ENCODE data around the gene ZSCAN16. TPM values are rescaled to one million over a fixed set of nuclear protein-coding genes. Genes with fewer than 3 reads are reported as not detected.

Gene ZSCAN16
- total RNA-seq, 8 experiments from 2014 or later, result 1.6 to 19.7 (median 9.0) TPM

GRCh38 chr6:28159029-28159607, 34.7 kb downstream of the ZSCAN16 start:
- H3K27ac ChIP-seq, result no peak overlapping the region
- H3K4me1 ChIP-seq (replicated peaks in 1 of 2), result no peaks in the 10 kb centered on the region
- in situ Hi-C loops (cut with MboI; ENCODE audit: low pct_unique_long_range_greater_than_20kb in 2 of 9, low sequenced_read_pairs in 9 of 9, unreplicated experiment in 9 of 9), result no loop called here
- H3K4me3 ChIP-seq, result no peak overlapping the region
- no peak for ATAC-seq (replicated peaks in 6 of 8)
- WGBS, 10 experiments, result 89 to 100% (median 98%) methylated on average over 1 to 4 of the region's 4 CpGs

- 20 to 100% (median 100%) methylated on average over 1 to 2 of the region's 2 CpGs; no CpG with 5 or more reads in 3 of the 10 experiments for WGBS, 10 experiments
- H3K27ac ChIP-seq, result no peak overlapping the region
- H3K4me3 ChIP-seq, result no peak overlapping the region
- in situ Hi-C loops (cut with MboI; ENCODE audit: low pct_unique_long_range_greater_than_20kb in 2 of 9, low sequenced_read_pairs in 9 of 9, unreplicated experiment in 9 of 9), result no loop called here
- no peak for ATAC-seq (replicated peaks in 6 of 8)
- H3K4me1 ChIP-seq (replicated peaks in 1 of 2), result no peaks in the 10 kb centered on the region
Measured at GRCh38 chr6:28160233-28160632, 35.8 kb downstream of the ZSCAN16 start.

DNA sequence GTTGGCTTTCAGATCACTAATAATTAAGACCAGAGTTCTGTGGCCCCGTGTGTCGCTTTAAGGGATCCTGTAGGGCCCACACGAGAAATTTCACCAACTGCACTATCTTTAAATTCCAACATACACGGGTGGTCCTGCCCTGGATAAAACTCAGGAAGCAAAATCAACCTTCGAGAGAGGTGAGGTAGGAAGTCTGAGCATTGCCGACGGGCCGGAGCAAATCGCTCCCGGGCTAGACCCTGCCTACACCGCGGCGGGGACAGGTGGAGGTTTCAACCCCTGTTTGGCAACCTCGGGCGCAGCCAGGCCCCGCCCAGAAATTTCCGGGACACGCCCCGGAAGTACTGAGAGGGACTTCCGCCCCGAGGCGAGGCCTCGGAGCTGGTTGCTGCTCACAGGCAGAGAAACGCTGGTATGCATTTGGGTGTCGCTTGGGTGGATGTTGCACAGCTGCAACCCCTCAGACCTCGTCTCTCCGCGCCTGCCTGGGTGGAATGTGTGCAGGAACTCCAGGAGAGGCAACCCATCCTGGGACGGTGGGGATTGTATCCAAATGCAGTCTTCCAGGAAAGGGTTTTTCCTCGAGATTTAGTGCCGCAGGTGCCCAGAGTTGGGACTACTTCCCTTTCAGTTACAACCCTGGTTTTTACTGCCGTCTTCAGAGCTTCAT, 37.1 kb downstream of the ZSCAN16 start:
- Histone ChIP-seq H3K4me3 (peak overlapping the region in 2 of 5 donors; percentile 8 to 24), H3K4me1 (replicated peaks in 1 of 2) (no peaks in the 10 kb centered on the region), H3K27ac (no peak overlapping the region)
- ATAC-seq (replicated peaks in 6 of 8), result peak; percentile 20 to 97 (median 74)
- in situ Hi-C loops (cut with MboI; ENCODE audit: low pct_unique_long_range_greater_than_20kb in 2 of 9, low sequenced_read_pairs in 9 of 9, unreplicated experiment in 9 of 9), result no loop called here
- 0 to 93% (median 80%) methylated on average over 2 to 7 of the region's 32 CpGs; no CpG with 5 or more reads in 3 of the 10 experiments for WGBS, 10 experiments

GRCh38 chr6:28165563-28165962, 41.2 kb downstream of the ZSCAN16 start:
- 38 to 100% (median 79%) methylated on average over 1 of the region's 1 CpG; no CpG with 5 or more reads in 3 of the 10 experiments for WGBS, 10 experiments
- H3K27ac ChIP-seq, result no peak overlapping the region
- in situ Hi-C loops (cut with MboI; ENCODE audit: low pct_unique_long_range_greater_than_20kb in 2 of 9, low sequenced_read_pairs in 9 of 9, unreplicated experiment in 9 of 9), result no loop called here
- H3K4me1 ChIP-seq (replicated peaks in 1 of 2), result no peaks in the 10 kb centered on the region
- ATAC-seq (replicated peaks in 6 of 8), result peak in 2 of 8 experiments; percentile 55 to 69
- no peak overlapping the region for H3K4me3 ChIP-seq

DNA sequence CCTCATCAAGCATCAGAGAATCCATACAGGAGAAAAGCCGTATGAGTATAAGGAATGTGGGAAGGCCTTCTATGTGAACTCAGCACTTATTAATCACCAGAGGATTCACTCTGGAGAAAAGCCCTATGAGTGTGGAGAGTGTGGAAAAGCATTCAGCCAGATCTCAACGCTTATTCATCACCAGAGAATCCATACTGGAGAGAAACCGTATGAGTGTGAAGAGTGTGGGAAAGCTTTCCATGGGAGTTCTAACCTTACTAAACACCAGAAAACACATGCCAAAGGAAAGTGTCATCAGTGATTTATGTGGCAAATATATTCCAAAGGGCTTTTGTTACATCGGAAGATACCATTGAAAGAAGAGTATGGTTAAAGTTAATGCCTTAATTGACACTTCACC, 42.7 kb downstream of the ZSCAN16 start:
- 6 to 76% (median 66%) methylated on average over 2 to 4 of the region's 4 CpGs; no CpG with 5 or more reads in 3 of the 10 experiments for WGBS, 10 experiments
- in situ Hi-C loops (cut with MboI; ENCODE audit: low pct_unique_long_range_greater_than_20kb in 2 of 9, low sequenced_read_pairs in 9 of 9, unreplicated experiment in 9 of 9), result no loop called here

GRCh38 chr6:28167926-28168325, 43.5 kb downstream of the ZSCAN16 start:
- no peak overlapping the region for H3K4me3 ChIP-seq
- no peak overlapping the region for H3K27ac ChIP-seq
- 0 to 83% (median 50%) methylated on average over 1 of the region's 1 CpG; no CpG with 5 or more reads in 4 of the 10 experiments for WGBS, 10 experiments
- no peaks in the 10 kb centered on the region for H3K4me1 ChIP-seq (replicated peaks in 1 of 2)
- ATAC-seq (replicated peaks in 6 of 8), result no peak
- in situ Hi-C loops (cut with MboI; ENCODE audit: low pct_unique_long_range_greater_than_20kb in 2 of 9, low sequenced_read_pairs in 9 of 9, unreplicated experiment in 9 of 9), result no loop called here

More for the DNA sequence above, 42.7 kb downstream of the ZSCAN16 start:
- H3K4me1 ChIP-seq (replicated peaks in 1 of 2), result no peaks in the 10 kb centered on the region
- H3K4me3 ChIP-seq, result no peak overlapping the region
- no peak overlapping the region for H3K27ac ChIP-seq
- no peak for ATAC-seq (replicated peaks in 6 of 8)

GRCh38 chr6:28171271-28171670, 46.9 kb downstream of the ZSCAN16 start:
- 21 to 100% (median 78%) methylated on average over 1 to 2 of the region's 2 CpGs; no CpG with 5 or more reads in 2 of the 10 experiments for WGBS, 10 experiments
- in situ Hi-C loops (cut with MboI; ENCODE audit: low pct_unique_long_range_greater_than_20kb in 2 of 9, low sequenced_read_pairs in 9 of 9, unreplicated experiment in 9 of 9), result no loop called here
- H3K4me3 ChIP-seq, result no peak overlapping the region
- no peak overlapping the region for H3K27ac ChIP-seq
- no peaks in the 10 kb centered on the region for H3K4me1 ChIP-seq (replicated peaks in 1 of 2)
- no peak for ATAC-seq (replicated peaks in 6 of 8)

DNA sequence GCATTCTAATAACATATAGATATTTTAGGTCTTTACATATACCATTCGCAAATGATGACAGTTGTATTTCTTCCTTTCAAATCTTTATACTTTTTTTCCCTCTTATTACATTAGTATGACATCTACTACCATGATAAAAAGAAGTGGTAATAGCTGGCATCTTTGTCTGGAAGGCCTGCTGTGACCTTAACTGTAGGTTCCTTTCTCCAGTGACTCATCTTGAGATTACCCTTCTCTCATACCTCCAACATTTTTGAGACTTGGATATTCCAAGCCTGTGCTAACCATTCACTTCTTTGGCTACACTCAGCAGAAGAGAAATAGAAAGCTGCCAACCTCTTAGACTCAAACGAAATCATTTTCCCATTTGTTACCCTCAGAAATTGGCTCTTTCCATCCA, 47.6 kb downstream of the ZSCAN16 start:
- Histone ChIP-seq H3K27ac (no peak overlapping the region), H3K4me3 (no peak overlapping the region), H3K4me1 (replicated peaks in 1 of 2) (no peaks in the 10 kb centered on the region)
- ATAC-seq (replicated peaks in 6 of 8), result no peak
- 56 to 100% (median 89%) methylated on average over 1 to 2 of the region's 2 CpGs for WGBS, 10 experiments
- in situ Hi-C loops (cut with MboI; ENCODE audit: low pct_unique_long_range_greater_than_20kb in 2 of 9, low sequenced_read_pairs in 9 of 9, unreplicated experiment in 9 of 9), result no loop called here

GRCh38 chr6:28176373-28176772, 52.0 kb downstream of the ZSCAN16 start:
- 50 to 100% (median 90%) methylated on average over 1 of the region's 1 CpG; no CpG with 5 or more reads in 3 of the 10 experiments for WGBS, 10 experiments
- H3K27ac ChIP-seq, result no peak overlapping the region
- ATAC-seq (replicated peaks in 6 of 8), result no peak
- in situ Hi-C loops (cut with MboI; ENCODE audit: low pct_unique_long_range_greater_than_20kb in 2 of 9, low sequenced_read_pairs in 9 of 9, unreplicated experiment in 9 of 9), result no loop called here
- no peaks in the 10 kb centered on the region for H3K4me1 ChIP-seq (replicated peaks in 1 of 2)
- H3K4me3 ChIP-seq, result no peak overlapping the region

Other genes starting within 250 kb of the ZSCAN16 start
- gene OR2B2, start 212.2 kb upstream of the ZSCAN16 start, total RNA-seq, result under 1 TPM in 4 of 8 experiments, not detected in 4; 0.17 to 0.76 (median 0.36) TPM
- under 1 TPM in 3 of 8 experiments, not detected in 5; 0.29 to 0.81 (median 0.33) TPM for gene OR2B6, start 167.4 kb upstream of the ZSCAN16 start, total RNA-seq
- 1 to 10 TPM in 1 of 8 experiments, under 1 TPM in 7; 0.56 to 2.1 (median 0.79) TPM for gene ZNF165, start 44.0 kb upstream of the ZSCAN16 start, total RNA-seq
- gene ZKSCAN8, start 17.3 kb downstream of the ZSCAN16 start, total RNA-seq, result 10 to 100 TPM; 12.9 to 41.1 (median 27.1) TPM
- gene ZSCAN9, start 100.7 kb downstream of the ZSCAN16 start, total RNA-seq, result 10 to 100 TPM in 7 of 8 experiments, 1 to 10 TPM in 1; 6.3 to 45.9 (median 26.5) TPM
- gene ZKSCAN4, start 127.7 kb downstream of the ZSCAN16 start, total RNA-seq, result 1 to 10 TPM; 4.6 to 9.4 (median 7.2) TPM
- gene NKAPL, start 134.7 kb downstream of the ZSCAN16 start, total RNA-seq, result 1 to 10 TPM in 1 of 8 experiments, under 1 TPM in 4, not detected in 3; 0.14 to 5.3 (median 0.42) TPM
- gene ZSCAN26, start 142.5 kb downstream of the ZSCAN16 start, total RNA-seq, result 10 to 100 TPM in 7 of 8 experiments, 1 to 10 TPM in 1; 6.4 to 29.9 (median 19.2) TPM
- 10 to 100 TPM in 2 of 8 experiments, 1 to 10 TPM in 5, under 1 TPM in 1; 0.81 to 11.5 (median 7.5) TPM for gene PGBD1, start 157.0 kb downstream of the ZSCAN16 start, total RNA-seq
- gene ZSCAN31, start 211.5 kb downstream of the ZSCAN16 start, total RNA-seq, result 10 to 100 TPM in 1 of 8 experiments, 1 to 10 TPM in 7; 4.7 to 11.1 (median 6.5) TPM
- gene ZKSCAN3, start 225.3 kb downstream of the ZSCAN16 start, total RNA-seq, result 10 to 100 TPM in 1 of 8 experiments, 1 to 10 TPM in 7; 2.5 to 10.3 (median 7.8) TPM

Measured in motor neuron (in vitro differentiated cells).